ENCODE data around the gene ARHGEF7. TPM values are rescaled to one million over a fixed set of nuclear protein-coding genes. Genes with fewer than 3 reads are reported as not detected.

The ARHGEF7 gene
- total RNA-seq, 1 donor from 2014 or later: 41.3 TPM

DNA sequence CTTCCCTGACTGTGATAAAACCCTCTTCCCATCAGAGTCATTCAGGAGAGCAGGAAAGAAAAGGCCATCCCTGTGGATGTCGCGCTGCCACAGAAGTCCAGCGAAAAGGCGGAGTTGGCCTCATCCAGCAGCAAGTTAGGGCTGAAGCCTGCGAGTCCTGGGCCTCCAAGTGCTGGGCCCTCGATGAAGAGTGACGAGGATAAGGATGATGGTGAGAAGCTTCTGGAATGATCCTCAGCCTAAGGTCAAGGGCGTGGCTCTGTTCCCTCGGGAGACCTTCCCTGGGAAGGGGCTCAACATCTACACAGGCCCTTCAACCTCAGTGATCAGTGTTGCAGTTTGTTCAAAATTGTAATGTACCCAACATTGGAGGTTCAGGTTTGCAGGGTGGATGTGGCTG lies 227.6 kb downstream of the ARHGEF7 start:
- intact Hi-C loops (cut with DNase I): no loop called here
- peak; percentile 64 for DNase-seq (ENCODE audit: low spot score)

DNA sequence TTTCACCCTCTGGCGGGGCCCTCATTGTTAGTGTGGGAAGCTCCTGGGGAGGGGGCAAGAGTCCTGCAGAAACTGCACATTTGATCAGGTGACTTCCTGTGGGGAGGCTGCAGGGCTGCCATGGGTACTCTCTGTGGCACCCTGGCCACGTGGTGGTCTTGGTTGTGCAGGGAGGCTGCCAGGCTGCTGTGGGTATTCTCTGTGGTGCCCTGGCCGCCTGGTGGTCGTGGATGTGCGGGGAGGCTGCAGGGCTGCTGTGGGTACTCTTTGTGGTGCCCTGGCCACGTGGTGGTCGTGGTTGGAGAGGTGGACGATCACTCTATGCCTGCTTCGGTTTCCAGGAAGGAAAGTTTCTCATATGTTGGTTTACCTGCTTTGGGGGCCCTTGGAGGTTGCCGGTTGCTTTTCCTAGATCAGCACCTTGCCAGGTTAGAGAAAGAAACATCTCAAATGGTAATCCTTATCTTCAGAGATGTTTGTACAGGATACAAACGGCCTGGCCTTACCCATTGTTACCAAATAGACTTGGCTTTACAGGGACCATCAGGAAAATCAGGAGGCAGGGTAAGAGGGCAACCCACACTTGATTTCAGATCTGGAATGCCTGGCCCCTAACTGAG lies 228.2 kb downstream of the ARHGEF7 start:
- intact Hi-C loops (cut with DNase I): no loop called here

DNA sequence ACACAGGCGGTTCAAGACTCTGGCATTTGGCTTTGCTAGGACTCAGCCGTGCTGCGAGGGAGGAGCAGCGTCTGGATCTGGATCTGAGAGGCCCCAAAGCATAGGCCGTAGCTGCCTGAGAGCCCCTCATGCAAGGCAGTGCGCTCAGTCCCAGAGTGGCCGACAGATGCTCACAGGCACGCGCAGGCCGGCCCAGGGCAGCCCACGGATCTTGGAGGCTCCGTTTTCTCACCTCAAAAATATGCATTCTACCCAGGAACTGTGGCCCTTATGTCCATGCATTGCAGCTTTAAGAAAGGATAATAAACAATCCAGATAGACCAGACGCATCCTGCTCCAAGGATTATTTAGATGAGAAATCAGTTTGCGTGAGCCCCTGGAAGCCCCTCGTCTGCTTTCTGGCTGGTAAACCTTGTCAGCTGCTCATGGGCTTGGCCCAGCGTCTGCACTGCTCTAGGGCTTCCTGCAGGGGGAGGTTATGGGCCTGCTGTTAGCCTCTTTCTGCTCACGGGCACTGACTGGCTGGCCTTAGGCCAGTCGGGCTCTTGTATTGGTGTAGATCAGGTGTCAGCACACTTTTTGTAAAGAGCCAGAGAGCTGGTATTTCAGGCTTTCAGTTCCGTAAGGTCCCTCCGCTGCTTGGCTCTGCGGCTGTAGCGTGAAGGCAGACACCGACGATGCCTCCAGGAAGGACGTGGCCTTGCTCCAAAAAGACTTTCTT lies 229.5 kb downstream of the ARHGEF7 start:
- intact Hi-C loops (cut with DNase I): no loop called here
- peak; percentile 68 for DNase-seq (ENCODE audit: low spot score)

More for the DNA sequence above, 228.2 kb downstream of the ARHGEF7 start:
- peak; percentile 43 for DNase-seq (ENCODE audit: low spot score)

DNA sequence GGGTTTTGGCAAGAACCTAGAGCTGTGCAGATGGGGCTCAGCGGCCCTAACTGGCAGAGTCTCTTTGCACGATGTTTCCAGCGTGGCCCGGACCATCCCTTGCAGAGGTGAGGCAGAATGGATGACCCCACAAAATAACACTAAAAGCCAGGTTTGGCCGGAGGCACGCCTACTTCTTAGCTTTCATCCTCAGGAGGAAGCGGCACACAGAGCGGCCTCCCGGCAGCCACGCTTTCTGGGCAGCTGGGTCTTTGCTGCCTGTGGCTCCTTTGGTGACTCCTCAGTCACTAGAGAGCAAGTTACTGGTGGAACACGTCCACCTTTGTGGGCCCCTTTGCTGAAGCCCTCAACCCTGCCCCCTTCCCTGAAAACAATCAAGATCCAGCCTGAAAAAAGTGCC lies 230.6 kb downstream of the ARHGEF7 start:
- peak; percentile 49 for DNase-seq (ENCODE audit: low spot score)
- intact Hi-C loops (cut with DNase I): no loop called here

DNA sequence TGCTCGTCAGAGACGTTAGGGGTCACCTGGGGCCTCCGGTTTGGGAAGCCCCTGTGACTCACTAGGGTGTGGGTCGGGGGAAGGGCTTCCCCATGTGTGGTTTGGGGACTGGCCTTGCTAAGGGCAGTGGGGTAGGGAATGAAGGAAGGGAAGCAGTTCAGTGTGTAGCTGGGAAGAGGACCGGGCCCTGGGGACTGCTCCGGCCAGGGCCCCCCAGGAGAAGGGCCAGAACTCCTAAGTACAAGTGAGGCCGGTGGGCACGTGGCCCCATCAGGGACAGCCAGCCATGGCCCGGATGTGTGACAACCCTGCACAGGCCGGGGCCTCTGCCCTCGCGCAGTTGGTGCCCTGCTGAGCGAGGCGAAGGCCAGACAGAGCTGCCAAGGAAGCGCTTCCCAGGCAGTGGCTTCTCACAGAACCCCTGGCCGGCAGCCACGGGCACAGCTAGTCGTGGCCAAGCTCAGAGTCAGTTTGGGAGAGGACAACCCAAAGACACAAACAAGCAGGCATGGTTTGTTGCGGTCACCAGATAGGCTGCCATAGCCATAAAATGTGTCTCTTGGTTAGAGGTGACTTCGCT lies 231.1 kb downstream of the ARHGEF7 start:
- intact Hi-C loops (cut with DNase I): no loop called here
- DNase-seq (ENCODE audit: low spot score): no peak

DNA sequence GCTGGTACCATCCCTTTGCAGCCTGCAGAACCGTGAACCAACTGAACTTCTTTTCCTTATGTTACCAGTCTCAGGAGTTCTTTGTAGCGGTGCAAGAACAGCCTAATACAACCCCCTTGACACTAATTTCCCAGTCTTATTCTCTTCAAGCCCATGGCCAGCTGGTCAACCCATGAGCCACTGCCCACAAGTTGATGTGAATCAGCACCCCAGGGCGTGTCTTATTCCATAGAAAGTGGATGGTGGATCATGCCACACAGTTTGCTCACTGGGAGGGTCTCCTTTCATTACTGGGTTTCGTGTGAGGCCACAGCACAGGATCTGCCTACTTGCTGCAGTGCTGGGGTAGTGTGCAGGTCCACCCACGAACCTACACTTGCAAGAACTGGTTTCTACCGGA lies 232.3 kb downstream of the ARHGEF7 start:
- DNase-seq (ENCODE audit: low spot score): no peak
- intact Hi-C loops (cut with DNase I): no loop called here

DNA sequence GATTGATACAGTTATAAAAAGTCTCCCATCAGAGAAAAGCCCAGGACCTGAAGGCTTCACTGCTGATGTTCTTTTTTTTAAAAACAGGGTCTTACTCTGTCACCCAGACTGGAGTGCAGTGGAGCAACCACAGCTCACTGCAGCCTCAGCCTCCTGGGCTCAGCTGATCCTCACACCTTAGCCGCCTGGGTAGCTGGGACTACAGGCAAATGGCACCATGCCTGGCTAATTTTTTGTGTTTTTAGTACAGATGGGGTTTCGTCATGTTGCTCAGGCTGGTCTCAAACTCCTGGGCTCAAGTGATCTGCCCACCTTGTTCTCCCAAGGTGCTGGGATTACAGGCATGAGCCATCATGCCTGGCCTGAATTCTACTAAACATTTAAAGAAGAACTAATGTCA lies 238.4 kb downstream of the ARHGEF7 start:
- DNase-seq (ENCODE audit: low spot score): no peak
- intact Hi-C loops (cut with DNase I): no loop called here

DNA sequence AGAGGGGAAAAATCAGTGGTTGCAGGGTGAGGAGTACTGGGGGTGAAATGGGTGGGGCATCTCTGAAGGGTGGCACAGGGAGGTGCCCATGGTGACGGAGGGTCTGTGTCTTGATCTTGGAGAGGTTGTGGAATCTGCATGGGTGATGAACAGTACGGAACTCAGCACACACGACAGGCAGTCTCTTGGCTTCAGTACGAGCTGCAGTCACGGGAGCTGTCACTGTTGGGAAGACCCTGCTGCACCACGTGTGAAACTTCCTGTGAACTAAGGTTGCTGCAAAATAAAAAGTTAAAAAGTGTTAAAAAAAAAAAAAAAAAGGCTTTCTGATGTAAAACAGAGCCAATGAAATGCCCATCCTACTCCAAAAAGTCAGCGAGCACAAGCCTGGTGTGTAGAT lies 239.7 kb downstream of the ARHGEF7 start:
- intact Hi-C loops (cut with DNase I): no loop called here
- DNase-seq (ENCODE audit: low spot score): no peak

Other genes starting within 250 kb of the ARHGEF7 start
- gene ANKRD10, start 200.2 kb upstream of the ARHGEF7 start, total RNA-seq: 84.4 TPM
- gene TEX29, start 205.3 kb downstream of the ARHGEF7 start, total RNA-seq: 0.70 TPM